Activated B cell treated with CpG ODN at 0.5 μM for 24 hours (primary cell): ENCODE results near the gene TMEM181. TPM values are rescaled to one million over a fixed set of nuclear protein-coding genes. Genes with fewer than 3 reads are reported as not detected.
A peak's percentile ranks its signal among the peaks of the same experiment; 100 is the strongest.

Experiments
- ATAC-seq: fragments of 200-7000 bp; cut with Tn5 transposase; one replicate; pipeline ENCODE4 v1.10.0; 2021; ENCODE audit warnings: low read depth, mild to moderate bottlenecking, moderate library complexity
- CTCF ChIA-PET: fragments of 350-600 bp; sonication (Branson Sonifier 250); formaldehyde crosslinking; loops from one replicate; lab custom pipeline; 2021; ENCODE audit warnings: antibody characterized with exemption; lab: Charles Lee
- POLR2A ChIA-PET: fragments of 350-600 bp; sonication (Branson Sonifier 250); formaldehyde crosslinking; loops from one replicate; lab custom pipeline; 2021; ENCODE audit warnings: antibody characterized with exemption; lab: Charles Lee
- DNase-seq: peaks from one replicate; pipeline ENCODE4 v3.0.0; 2022
- H3K27ac Mint-ChIP-seq: one replicate; pipeline ENCODE4 v1.8.0; 2020; ENCODE audit warnings: mixed read lengths
- H3K27me3 Mint-ChIP-seq: one replicate; pipeline ENCODE4 v1.8.0; 2021; ENCODE audit warnings: mixed read lengths
- H3K36me3 Mint-ChIP-seq: one replicate; pipeline ENCODE4 v1.8.0; 2021; ENCODE audit warnings: low read depth, mixed read lengths
- H3K4me1 Mint-ChIP-seq: one replicate; pipeline ENCODE4 v1.8.0; 2021; ENCODE audit warnings: mixed read lengths
- H3K4me3 Mint-ChIP-seq: one replicate; pipeline ENCODE4 v1.8.0; 2020; ENCODE audit warnings: mild to moderate bottlenecking, mixed read lengths
- H3K9me3 Mint-ChIP-seq: one replicate; pipeline ENCODE4 v1.8.0; 2020; ENCODE audit warnings: mixed read lengths
- CTCF ChIP-seq: fragments of 200-600 bp; IDR thresholded peaks from one replicate; pipeline ENCODE4 v1.8.0; 2022; ENCODE audit warnings: antibody characterized with exemption, mild to moderate bottlenecking
- intact Hi-C: fragments of 100-400 bp; cut with micrococcal nuclease; formaldehyde crosslinking; loops from one replicate; pipeline ENCODE4 v1.15.1; 2024
- total RNA-seq: library from RNA; stranded (reverse); gene quantifications from 2 replicates; pipeline ENCODE4 v1.2.3, GENCODE V29; 2022

The TMEM181 gene
- 7.1 and 8.8 TPM in 2 replicates for total RNA-seq

- peak; percentile 89 for ATAC-seq
- H3K27ac Mint-ChIP-seq: peak within 1 kb of the TSS; percentile 80
- H3K36me3 Mint-ChIP-seq: peaks cover 3% of the 10 kb centered on the region
- no peaks in the 10 kb centered on the region for H3K27me3 Mint-ChIP-seq
- TF ChIP-seq CTCF: no peak
- no peaks in the 10 kb centered on the region for H3K9me3 Mint-ChIP-seq
- H3K4me3 Mint-ChIP-seq: peak within 1 kb of the TSS; percentile 91
- peaks cover 26% of the 10 kb centered on the region for H3K4me1 Mint-ChIP-seq
- intact Hi-C loops: loop anchor here (1.0 to 2.0 kb wide), 5 partner anchors 24 to 391 kb away; partner anchors contain the start of genes DYNLT1, GTF2H5 and SERAC1
- ChIA-PET CTCF (no interaction called here), POLR2A (interaction anchor here (0.6 to 0.7 kb wide), 3 partner anchors 534 to 1181 kb away, joined by 3 read pairs; no protein-coding TSS in a partner anchor)
- DNase-seq: peak; percentile 83
These were observed at the start of gene TMEM181 for GRCh38 chr6:158559895-158560835. Gene TMEM181, plus strand, starts transcription at chr6:158560091. Its CDS starts 134 bp downstream, at chr6:158560225.

- ATAC-seq: no peak
- DNase-seq: no peak
- Mint-ChIP-seq H3K27me3 (peaks cover 9% of the 10 kb centered on the region), H3K36me3 (peaks cover 4% of the 10 kb centered on the region), H3K4me3 (no peak overlapping the region), H3K4me1 (peaks cover 4% of the 10 kb centered on the region), H3K9me3 (no peaks in the 10 kb centered on the region), H3K27ac (no peak overlapping the region)
- POLR2A ChIA-PET: no interaction called here
- TF ChIP-seq CTCF: no peak
- intact Hi-C loops: no loop called here
- CTCF ChIA-PET: no interaction called here
These were observed 47.1 kb upstream of the TMEM181 start for GRCh38 chr6:158512809-158513208.

- ChIA-PET POLR2A (no interaction called here), CTCF (no interaction called here)
- Mint-ChIP-seq H3K27me3 (peaks cover 16% of the 10 kb centered on the region), H3K4me1 (peaks cover 12% of the 10 kb centered on the region), H3K36me3 (no peaks in the 10 kb centered on the region), H3K27ac (no peak overlapping the region), H3K4me3 (no peak overlapping the region), H3K9me3 (no peaks in the 10 kb centered on the region)
- intact Hi-C loops: no loop called here
- ATAC-seq (no peak), DNase-seq (no peak)
- no peak for TF ChIP-seq CTCF
These were observed 45.7 kb upstream of the TMEM181 start for GRCh38 chr6:158514176-158514575.

GRCh38 chr6:158514991-158515390 lies 44.9 kb upstream of the TMEM181 start:
- Mint-ChIP-seq H3K4me3 (no peak overlapping the region), H3K27ac (no peak overlapping the region), H3K27me3 (peaks cover 23% of the 10 kb centered on the region), H3K9me3 (no peaks in the 10 kb centered on the region), H3K36me3 (no peaks in the 10 kb centered on the region), H3K4me1 (peaks cover 12% of the 10 kb centered on the region)
- no peak for DNase-seq
- POLR2A ChIA-PET: no interaction called here
- CTCF ChIA-PET: no interaction called here
- ATAC-seq: no peak
- intact Hi-C loops: no loop called here
- TF ChIP-seq CTCF: no peak

- TF ChIP-seq CTCF: no peak
- peaks cover 12% of the 10 kb centered on the region for H3K4me1 Mint-ChIP-seq
- no peaks in the 10 kb centered on the region for H3K9me3 Mint-ChIP-seq
- H3K36me3 Mint-ChIP-seq: no peaks in the 10 kb centered on the region
- DNase-seq (no peak), ATAC-seq (no peak)
- peaks cover 31% of the 10 kb centered on the region for H3K27me3 Mint-ChIP-seq
- POLR2A ChIA-PET: no interaction called here
- no peak overlapping the region for H3K27ac Mint-ChIP-seq
- no peak overlapping the region for H3K4me3 Mint-ChIP-seq
- CTCF ChIA-PET: no interaction called here
- intact Hi-C loops: no loop called here
These were observed 43.8 kb upstream of the TMEM181 start for GRCh38 chr6:158516098-158516497.
